GM12878 (cell line): Measurements from ENCODE around the gene DMRT2. TPM values are rescaled to one million over a fixed set of nuclear protein-coding genes. Genes with fewer than 3 reads are reported as not detected.

Experiments
- ATAC-seq: fragments of 200-7000 bp; cut with Tn5 transposase; 3 replicates; pipeline ENCODE4 v1.9.1; 2020; ENCODE audit warnings: mild to moderate bottlenecking, moderate library complexity
- BruUV-seq: library from RNA; stranded (reverse); fragments of 400-500 nt; replicated peaks from 2 replicates; lab custom pipeline; 2021; lab: Mats Ljungman, UMichigan
- CTCF ChIA-PET: fragments of 300-600 bp; sonication (Branson Sonifier 250); formaldehyde crosslinking; extraction: SDS; loops from one replicate; lab custom pipeline; 2021; ENCODE audit warnings: inconsistent platforms; lab: Yijun Ruan, JAX
- POLR2A ChIA-PET: fragments of 350-600 bp; formaldehyde crosslinking; extraction: SDS; loops from one replicate; lab custom pipeline; 2021; ENCODE audit warnings: inconsistent platforms; lab: Charles Lee
- RAD21 ChIA-PET: fragments of 300-600 bp; sonication (Branson Sonifier 250); formaldehyde crosslinking; loops from one replicate; lab custom pipeline; 2023; ENCODE audit warnings: antibody characterized with exemption; ENCODE audit not compliant: unreplicated experiment; lab: Charles Lee
- SMC1A ChIA-PET: fragments of 300-600 bp; sonication (Branson Sonifier 250); formaldehyde crosslinking; loops from one replicate; lab custom pipeline; 2023; ENCODE audit not compliant: unreplicated experiment, uncharacterized antibody; lab: Charles Lee
- DNase-seq: peaks from one replicate; pipeline ENCODE4 v3.0.0-alpha.2; 2011; ENCODE audit warnings: low read depth, low spot score
- FAIRE-seq: peaks from 3 replicates; lab custom pipeline; 2011; peaks lifted over from hg19 to GRCh38; lab: Jason Lieb, UNC
- H2AFZ ChIP-seq: 2 replicates; pipeline ENCODE4 v1.6.0; 2011; ENCODE audit warnings: low read depth, low read length, control low read depth; ENCODE audit not compliant: control insufficient read depth
- H3K27ac ChIP-seq: 2 replicates; pipeline ENCODE4 v1.5.1; 2011; ENCODE audit warnings: control low read depth; ENCODE audit not compliant: control insufficient read depth, insufficient read depth
- H3K27me3 ChIP-seq, 2 experiments: replicated peaks in 1 of 2; 2 replicates each; pipeline versions ENCODE4 v1.6.0 to v1.6.1; 2011; ENCODE audit warnings: low read length in 1 of 2; ENCODE audit not compliant: control insufficient read depth in 2 of 2, insufficient read depth in 2 of 2
- H3K36me3 ChIP-seq, 2 experiments: 2 replicates each; pipeline ENCODE4 v1.5.1; 2011; ENCODE audit warnings: low read length in 1 of 2; ENCODE audit not compliant: control insufficient read depth in 2 of 2, insufficient read depth in 2 of 2
- H3K4me1 ChIP-seq: 2 replicates; pipeline ENCODE4 v1.6.1; 2011; ENCODE audit warnings: mild to moderate bottlenecking, low read length, moderate library complexity, mixed read lengths; ENCODE audit not compliant: control insufficient read depth, insufficient read depth
- H3K4me2 ChIP-seq: 2 replicates; pipeline ENCODE4 v1.6.0; 2011; ENCODE audit warnings: control low read depth; ENCODE audit not compliant: control insufficient read depth, insufficient read depth
- H3K4me3 ChIP-seq: fragments of 200-600 bp; sonication (generic); 2 replicates; pipeline ENCODE4 v1.5.1; 2016
- H3K79me2 ChIP-seq: 2 replicates; pipeline ENCODE4 v1.6.0; 2011; ENCODE audit warnings: low read length; ENCODE audit not compliant: control insufficient read depth, insufficient read depth
- H3K9ac ChIP-seq: 2 replicates; pipeline ENCODE4 v1.8.0; 2011; ENCODE audit warnings: low read length, control low read depth, mixed read lengths; ENCODE audit not compliant: control insufficient read depth, insufficient read depth
- H3K9me3 ChIP-seq: replicated peaks from 3 replicates; pipeline ENCODE4 v1.5.1; 2011; ENCODE audit warnings: mild to moderate bottlenecking, low read length; ENCODE audit not compliant: control insufficient read depth, insufficient read depth
- H4K20me1 ChIP-seq: 2 replicates; pipeline ENCODE4 v1.6.0; 2011; ENCODE audit not compliant: control insufficient read depth, insufficient read depth
- EP300 ChIP-seq, 2 experiments: fragments of 150-350 bp in 1 of 2; IDR thresholded peaks; 2 replicates each; pipeline ENCODE4 v1.6.1; 2011 to 2012; ENCODE audit warnings: low read depth in 2 of 2, low read length in 2 of 2, borderline replicate concordance in 1 of 2, improper control_type of control experiment in 1 of 2, inconsistent platforms in 1 of 2; ENCODE audit not compliant: control insufficient read depth in 1 of 2
- HDAC2 ChIP-seq: fragments of 200-600 bp; sonication (generic); IDR thresholded peaks from 2 replicates; pipeline ENCODE4 v1.6.1; 2017
- MTA2 ChIP-seq: fragments of 450-650 bp; IDR thresholded peaks from 2 replicates; pipeline ENCODE4 v1.6.1; 2016; ENCODE audit warnings: low read depth, mild to moderate bottlenecking, moderate library complexity
- PAX5 ChIP-seq: IDR thresholded peaks from 2 replicates; pipeline ENCODE4 v1.6.1; 2011; ENCODE audit warnings: low read depth, low read length, borderline replicate concordance
- SIX5 ChIP-seq: IDR thresholded peaks from 2 replicates; pipeline ENCODE4 v1.6.1; 2011; ENCODE audit warnings: mild to moderate bottlenecking, low read depth, low read length, moderate library complexity; ENCODE audit not compliant: severe bottlenecking
- YBX1 ChIP-seq: fragments of 450-650 bp; IDR thresholded peaks from 2 replicates; pipeline ENCODE4 v1.6.1; 2016; ENCODE audit warnings: antibody characterized with exemption
- ZNF217 ChIP-seq: fragments of 450-650 bp; IDR thresholded peaks from 2 replicates; pipeline ENCODE4 v1.6.1; 2017; ENCODE audit warnings: antibody characterized with exemption, mild to moderate bottlenecking
- WGBS: methylation state at CpG from one replicate; pipeline ENCODE4 v1.1.6; 2016; ENCODE audit warnings: low lambda C conversion rate; ENCODE audit not compliant: insufficient replicate concordance, insufficient coverage; ENCODE audit errors: missing lambda C conversion rate; 5-methylcytosine and 5-hydroxymethylcytosine counted together
- in situ Hi-C: fragments of 300-500 bp; cut with MboI; formaldehyde crosslinking; loops from 9 replicates; pipeline ENCODE4 v1.14.3; 2018; ENCODE audit warnings: mixed read lengths
- intact Hi-C: fragments of 100-400 bp; cut with micrococcal nuclease; formaldehyde crosslinking; loops from one replicate; pipeline ENCODE4 v1.14.2; 2022; ENCODE audit not compliant: unreplicated experiment
- polyA plus RNA-seq, 11 experiments: library from polyadenylated mRNA; depleted of rRNA in 4 of 11; unstranded in 6 of 11; stranded (reverse) in 5 of 11; fragments of >200 nt; fragmentation: Nextera tagmentation in 4 of 11; fragmentation: Illumina TruSeq in 1 of 11; extraction: Ambion mirVana in 4 of 11; extraction: Trizol in 1 of 11; gene quantifications; 1 replicate in 1 of 11; 2 replicates in 10 of 11; pipeline versions ENCODE4 v1.2.1 to v1.2.3, GENCODE V29; 2011 to 2016; ENCODE audit warnings: inconsistent platforms in 2 of 11, missing spikeins in 2 of 11, low read depth in 1 of 11
- total RNA-seq, 4 experiments: library from RNA; depleted of rRNA in 3 of 4; stranded (reverse); fragments of >200 nt in 3 of 4; fragmentation: Illumina TruSeq in 1 of 4; extraction: Trizol in 1 of 4; gene quantifications; 2 replicates each; pipeline versions ENCODE4 v1.2.1 to v1.2.3, GENCODE V29; 2013 to 2021
- TF ChIP-seq, protein P1 (sequence below): fragments of 150-350 bp; IDR thresholded peaks from 2 replicates; pipeline ENCODE4 v1.6.1; 2014; ENCODE audit warnings: mild to moderate bottlenecking, low read depth, low read length

Gene DMRT2
- total and polyA plus RNA-seq, 10 of the 15 experiments (the other 5 are each of a cell fraction or from before 2014, with no cell fraction given): 0.08 to 50.2 (median 0.69) TPM

DNA sequence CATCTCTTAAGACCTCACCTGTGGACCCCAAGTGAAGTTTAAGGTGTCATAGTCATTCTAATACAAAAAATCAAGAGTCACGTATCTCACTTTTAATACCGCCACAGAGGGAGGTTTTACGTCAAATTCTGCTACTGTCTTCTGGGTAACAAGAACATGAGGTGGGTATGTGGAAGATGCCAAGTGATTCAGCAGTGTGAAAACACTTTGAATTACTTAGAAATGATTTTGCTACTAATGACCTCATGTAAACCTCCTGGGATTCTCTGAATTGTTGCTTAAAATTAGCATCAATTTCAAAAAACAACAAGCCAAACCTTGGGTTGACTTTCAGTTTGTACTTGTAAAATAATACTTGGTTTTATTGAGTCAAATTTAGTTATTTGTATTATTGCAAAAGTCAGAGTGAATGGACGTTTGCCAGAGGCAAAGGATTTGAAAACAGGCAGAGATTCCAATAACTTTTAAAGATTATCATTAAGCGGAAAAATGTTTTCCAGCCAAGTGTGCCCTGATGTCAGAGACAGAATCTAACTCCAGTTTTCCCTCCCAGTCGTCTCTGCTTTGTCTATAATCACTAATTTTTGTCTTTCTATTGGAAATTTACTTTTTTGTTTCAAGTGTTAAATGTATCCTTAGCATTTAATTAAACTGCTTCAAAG, 8.8 kb downstream of the DMRT2 start:
- Histone ChIP-seq H3K79me2 (no peaks in the 10 kb centered on the region), H3K36me3 (no peaks in the 10 kb centered on the region), H2AFZ (no peak overlapping the region), H3K9me3 (no peaks in the 10 kb centered on the region), H3K27ac (no peak overlapping the region), H3K4me2 (no peak overlapping the region), H4K20me1 (no peaks in the 10 kb centered on the region; the same call in 1 of the 2 replicates), H3K4me3 (no peak overlapping the region), H3K9ac (no peak overlapping the region), H3K27me3 (no peaks in the 10 kb centered on the region), H3K4me1 (no peaks in the 10 kb centered on the region)
- ChIA-PET CTCF (interaction anchor here (1.5 kb wide), 1 partner anchor 41 kb away, joined by 6 read pairs; no protein-coding TSS in a partner anchor), POLR2A (interaction anchor here (0.7 kb wide), 1 partner anchor 188 kb away, joined by 4 read pairs; no protein-coding TSS in a partner anchor), SMC1A (interaction anchor here (0.9 to 6.7 kb wide), 3 partner anchors 24 to 859 kb away, joined by 3 to 59 read pairs (median 4); no protein-coding TSS in a partner anchor), RAD21 (interaction anchor here (0.8 to 1.5 kb wide), 2 partner anchors 11 to 13 kb away, joined by 3 to 4 read pairs; no protein-coding TSS in a partner anchor)
- no peak for ATAC-seq
- no peak for DNase-seq
- FAIRE-seq: no peak
- intact Hi-C loops (no loop called here), in situ Hi-C loops (no loop called here)
- 53% methylated on average over 6 of the region's 6 CpGs for WGBS
- no TSS peak for BruUV-seq
- TF ChIP-seq HDAC2: no peak
- TF ChIP-seq EP300 (IDR thresholded peaks at IDR 0.05; ENCODE audit: borderline replicate concordance in 1 of 2, control insufficient read depth in 1 of 2, low read depth in 2 of 2, low read length in 2 of 2): no peak
- TF ChIP-seq YBX1: no peak
- no peak for TF ChIP-seq MTA2
- no peak for TF ChIP-seq ZNF217
- no peak for TF ChIP-seq PAX5
- TF ChIP-seq, protein P1, sequence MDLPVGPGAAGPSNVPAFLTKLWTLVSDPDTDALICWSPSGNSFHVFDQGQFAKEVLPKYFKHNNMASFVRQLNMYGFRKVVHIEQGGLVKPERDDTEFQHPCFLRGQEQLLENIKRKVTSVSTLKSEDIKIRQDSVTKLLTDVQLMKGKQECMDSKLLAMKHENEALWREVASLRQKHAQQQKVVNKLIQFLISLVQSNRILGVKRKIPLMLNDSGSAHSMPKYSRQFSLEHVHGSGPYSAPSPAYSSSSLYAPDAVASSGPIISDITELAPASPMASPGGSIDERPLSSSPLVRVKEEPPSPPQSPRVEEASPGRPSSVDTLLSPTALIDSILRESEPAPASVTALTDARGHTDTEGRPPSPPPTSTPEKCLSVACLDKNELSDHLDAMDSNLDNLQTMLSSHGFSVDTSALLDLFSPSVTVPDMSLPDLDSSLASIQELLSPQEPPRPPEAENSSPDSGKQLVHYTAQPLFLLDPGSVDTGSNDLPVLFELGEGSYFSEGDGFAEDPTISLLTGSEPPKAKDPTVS: no peak
- TF ChIP-seq SIX5: no peak
